Ovary (tissue), 3 donors: ENCODE results near the gene TRMU.

ENCODE experiments used
- CTCF ChIP-seq, 3 donors: fragments of 450-650 bp in 2 of 3; fragments of 200-600 bp in 1 of 3; IDR thresholded peaks; one replicate each; pipeline versions ENCODE4 v1.5.1 to v1.8.0; 2016 to 2022; ENCODE audit warnings: antibody characterized with exemption in 3 of 3, mild to moderate bottlenecking in 1 of 3
- POLR2A ChIP-seq: fragments of 450-650 bp; IDR thresholded peaks from one replicate; pipeline ENCODE4 v1.6.1; 2017; ENCODE audit warnings: antibody characterized with exemption, mild to moderate bottlenecking, moderate library complexity
- donor health status: DM: no; HTN: no; CAD: no.

- TF ChIP-seq POLR2A: no peak
- TF ChIP-seq CTCF (IDR thresholded peaks at IDR 0.05): no peak
These were observed 63.9 kb downstream of the TRMU start for GRCh38 chr22:46399251-46400024.
